Right lobe of liver (tissue), 6 donors: Measurements from ENCODE around the gene CLCN3. TPM values are rescaled to one million over a fixed set of nuclear protein-coding genes. Genes with fewer than 3 reads are reported as not detected.

Experiments used
- ATAC-seq, 4 donors: fragments of 200-7000 bp; cut with Tn5 transposase; one replicate each; pipeline ENCODE4 v1.9.1; 2020; ENCODE audit warnings: mild to moderate bottlenecking in 4 of 4, moderate library complexity in 4 of 4
- DNase-seq, 3 donors: peaks; one replicate each; pipeline ENCODE4 v3.0.0-alpha.2; 2020
- H3K27ac ChIP-seq, 3 donors: fragments of 200-600 bp; one replicate each; pipeline ENCODE4 v1.8.0; 2022
- H3K27me3 ChIP-seq, 2 donors: fragments of 200-600 bp; one replicate each; pipeline ENCODE4 v1.8.0; 2022
- H3K36me3 ChIP-seq, 4 donors: fragments of 200-600 bp; sonication (generic) in 1 of 4; one replicate each; pipeline versions ENCODE4 v1.5.1 to v1.8.0; 2017 to 2022; ENCODE audit warnings: control low read depth in 1 of 4
- H3K4me1 ChIP-seq, 4 donors: fragments of 200-600 bp; sonication (generic) in 1 of 4; one replicate each; pipeline versions ENCODE4 v1.5.1 to v1.8.0; 2017 to 2022; ENCODE audit warnings: control low read depth in 1 of 4
- H3K4me3 ChIP-seq, 3 donors: fragments of 200-600 bp; one replicate each; pipeline ENCODE4 v1.8.0; 2022
- H3K9me3 ChIP-seq, 4 donors: fragments of 200-600 bp; sonication (generic) in 1 of 4; one replicate each; pipeline versions ENCODE4 v1.5.1 to v1.8.0; 2017 to 2022; ENCODE audit warnings: control low read depth in 1 of 4
- CTCF ChIP-seq, 4 donors: fragments of 200-600 bp in 3 of 4; fragments of 450-650 bp in 1 of 4; IDR thresholded peaks; one replicate each; pipeline versions ENCODE4 v1.5.1 to v1.8.0; 2016 to 2022; ENCODE audit warnings: antibody characterized with exemption in 4 of 4, mild to moderate bottlenecking in 2 of 4
- POLR2A ChIP-seq: fragments of 450-650 bp; IDR thresholded peaks from one replicate; pipeline ENCODE4 v1.6.1; 2017; ENCODE audit warnings: antibody characterized with exemption, mild to moderate bottlenecking
- WGBS: methylation state at CpG from one replicate; pipeline ENCODE4 v1.1.6; 2018; ENCODE audit warnings: low coverage, low lambda C conversion rate; ENCODE audit not compliant: insufficient coverage; ENCODE audit errors: missing lambda C conversion rate; 5-methylcytosine and 5-hydroxymethylcytosine counted together
- intact Hi-C, 2 donors: fragments of 100-400 bp; cut with DNase I; formaldehyde crosslinking; loops; one replicate each; pipeline versions ENCODE4 v1.11.2 to v1.14.1; 2022
- total RNA-seq, 6 experiments: library from RNA; depleted of rRNA in 2 of 6; stranded (reverse); fragments of >200 nt in 2 of 6; fragmentation: NEBNext Ultra II Directional in 3 of 6; extraction: Animal tissue kit (Norgen Biotek cat#: 25700) in 3 of 6; gene quantifications; one replicate each; pipeline versions ENCODE4 v1.1.0 to v1.2.4, GENCODE V29; 2016 to 2023
- donor health status: DM: no; HTN: yes; CAD: no.
- donor health status: DM: no; HTN: no; CAD: no.
- donor health status: DM: no; HTN: no; CAD: no.
- donor health status: DM: no; HTN: yes; CAD: no.
- donor health status: DM: no; HTN: yes; CAD: no.

CLCN3 gene
- total RNA-seq, 6 experiments from 2014 or later = 17.0 to 29.4 (median 19.6) TPM

- no peak for ATAC-seq
- Histone ChIP-seq H3K27ac (no peak overlapping the region), H3K36me3 (no peaks in the 10 kb centered on the region), H3K4me1 (no peaks in the 10 kb centered on the region), H3K27me3 (no peaks in the 10 kb centered on the region), H3K4me3 (no peak overlapping the region), H3K9me3 (no peaks in the 10 kb centered on the region)
- 88% methylated on average over 4 of the region's 4 CpGs for WGBS
- intact Hi-C loops = no loop called here
- TF ChIP-seq CTCF (IDR thresholded peaks at IDR 0.05) = no peak
- TF ChIP-seq POLR2A = no peak
- DNase-seq = no peak
Observed at GRCh38 chr4:169682372-169683047, 62.1 kb downstream of the CLCN3 start.

- 92% methylated on average over 1 of the region's 1 CpG for WGBS
- no peak overlapping the region for H3K27ac ChIP-seq
- ATAC-seq (no peak), DNase-seq (no peak)
- H3K9me3 ChIP-seq = no peaks in the 10 kb centered on the region
- no peaks in the 10 kb centered on the region for H3K27me3 ChIP-seq
- intact Hi-C loops = no loop called here
- TF ChIP-seq CTCF (IDR thresholded peaks at IDR 0.05) (no peak), POLR2A (no peak)
- H3K36me3 ChIP-seq = peaks cover 0 to 16% (median 0%) of the 10 kb centered on the region in 4 donors
- no peaks in the 10 kb centered on the region for H3K4me1 ChIP-seq
- H3K4me3 ChIP-seq = no peak overlapping the region
Observed at GRCh38 chr4:169689681-169690080, 69.3 kb downstream of the CLCN3 start.

- ATAC-seq (no peak), DNase-seq (no peak)
- no peaks in the 10 kb centered on the region for H3K9me3 ChIP-seq
- peaks cover 0 to 16% (median 0%) of the 10 kb centered on the region in 4 donors for H3K36me3 ChIP-seq
- no peak overlapping the region for H3K4me3 ChIP-seq
- no peaks in the 10 kb centered on the region for H3K27me3 ChIP-seq
- H3K4me1 ChIP-seq = no peaks in the 10 kb centered on the region
- TF ChIP-seq POLR2A = no peak
- TF ChIP-seq CTCF (IDR thresholded peaks at IDR 0.05) = no peak
- intact Hi-C loops = no loop called here
- 88% methylated on average over 5 of the region's 5 CpGs for WGBS
- H3K27ac ChIP-seq = no peak overlapping the region
Observed at GRCh38 chr4:169690787-169691186, 70.4 kb downstream of the CLCN3 start.

- intact Hi-C loops = no loop called here
- H3K4me3 ChIP-seq = no peak overlapping the region
- no peaks in the 10 kb centered on the region for H3K27me3 ChIP-seq
- peaks cover 0 to 9% (median 3%) of the 10 kb centered on the region in 4 donors for H3K36me3 ChIP-seq
- no peak for TF ChIP-seq POLR2A
- TF ChIP-seq CTCF (IDR thresholded peaks at IDR 0.05) = no peak
- H3K4me1 ChIP-seq = no peaks in the 10 kb centered on the region
- 95% methylated on average over 5 of the region's 5 CpGs for WGBS
- DNase-seq (no peak), ATAC-seq (no peak)
- H3K27ac ChIP-seq = no peak overlapping the region
- H3K9me3 ChIP-seq = no peaks in the 10 kb centered on the region
Observed at GRCh38 chr4:169698331-169698730, 78.0 kb downstream of the CLCN3 start.
